HG02840 (cell line): ENCODE measurements around the gene AGPAT3.
"Not testable (repeated sequence)": the region's sequence is repeated elsewhere in the genome, so short reads cannot be mapped to it uniquely, and the experiment has no call there.

Experiments used
- ATAC-seq: cut with Tn5 transposase; IDR thresholded peaks from one replicate; pipeline ENCODE4 v1.9.1; 2021; ENCODE audit warnings: mild to moderate bottlenecking, moderate library complexity, moderate number of reproducible peaks; ENCODE audit not compliant: unreplicated experiment, low FRiP score

Gene AGPAT3

DNA sequence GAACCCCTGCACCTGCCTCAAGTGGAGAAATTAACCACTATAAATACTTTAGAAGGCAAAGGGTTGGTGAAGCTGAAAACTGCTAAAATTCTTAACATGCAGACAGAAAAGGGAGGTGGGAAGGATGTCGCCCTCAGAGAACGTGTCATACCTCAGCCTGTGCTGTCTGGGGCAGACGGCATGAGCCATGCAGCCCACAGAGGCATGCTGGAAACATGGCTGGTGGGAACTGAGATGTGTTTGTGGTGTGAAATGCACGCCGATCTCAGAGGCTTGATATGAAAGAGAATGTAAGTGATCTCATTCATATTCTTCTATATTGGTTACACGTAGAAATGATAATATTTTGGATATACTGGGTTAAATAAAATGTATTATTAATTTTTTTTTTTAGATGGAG is 16.3 kb downstream of the AGPAT3 start:
- no peak for ATAC-seq

GRCh38 chr21:43881935-43882334 is 16.9 kb downstream of the AGPAT3 start:
- ATAC-seq, result no peak

DNA sequence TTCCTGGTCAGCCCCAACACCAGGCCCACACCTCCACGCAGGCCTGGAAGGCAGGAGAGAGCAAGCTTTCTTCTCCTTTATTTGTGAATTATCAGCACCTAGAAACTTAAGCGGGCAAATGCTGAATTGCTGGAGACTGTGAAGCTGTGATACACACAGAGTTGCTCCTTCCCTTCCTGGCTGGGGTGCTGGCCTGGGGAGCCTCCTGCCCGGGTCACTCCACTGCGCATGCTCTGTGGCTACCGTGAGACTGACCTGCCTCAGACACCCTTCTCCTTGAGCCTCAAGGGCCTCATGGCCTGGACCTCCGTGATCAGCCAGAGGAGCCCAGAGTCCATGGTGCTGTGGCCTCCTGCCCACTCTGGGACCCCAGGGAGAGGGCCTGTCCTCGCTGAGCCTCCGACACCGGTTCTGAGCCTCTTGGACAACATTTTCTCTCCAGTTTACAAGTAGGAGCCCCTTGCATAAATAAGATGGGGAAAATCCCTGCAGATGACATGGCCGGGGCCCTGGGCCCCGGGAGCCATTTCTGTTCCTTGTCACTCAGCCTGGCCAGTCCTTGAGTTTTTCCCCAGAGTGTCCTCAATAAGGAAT is 18.0 kb downstream of the AGPAT3 start:
- no peak for ATAC-seq

- no peak for ATAC-seq
Observed at GRCh38 chr21:43884012-43884860, 19.2 kb downstream of the AGPAT3 start.

GRCh38 chr21:43884861-43885417 is 19.9 kb downstream of the AGPAT3 start:
- ATAC-seq, result no peak

DNA sequence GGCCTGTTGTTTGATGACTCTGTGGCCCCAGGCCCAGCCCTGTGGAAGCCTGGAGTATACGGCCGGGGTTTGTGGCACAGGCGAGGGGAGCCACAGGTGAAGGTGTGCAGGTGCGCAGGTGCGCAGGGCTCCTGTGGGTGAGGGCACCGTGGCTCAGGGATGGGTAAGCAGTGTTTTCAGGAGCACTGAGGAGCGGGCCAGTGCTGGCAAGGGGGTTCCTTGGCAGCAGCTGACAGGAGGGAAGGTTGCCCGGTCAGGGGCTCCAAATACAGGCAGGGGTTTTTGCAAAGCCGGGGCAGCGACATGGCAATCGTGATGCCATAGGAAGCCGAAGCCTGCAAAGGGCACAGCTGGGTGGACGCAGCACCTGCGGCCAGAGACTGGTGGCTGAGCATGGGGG is 20.7 kb downstream of the AGPAT3 start:
- no peak for ATAC-seq

DNA sequence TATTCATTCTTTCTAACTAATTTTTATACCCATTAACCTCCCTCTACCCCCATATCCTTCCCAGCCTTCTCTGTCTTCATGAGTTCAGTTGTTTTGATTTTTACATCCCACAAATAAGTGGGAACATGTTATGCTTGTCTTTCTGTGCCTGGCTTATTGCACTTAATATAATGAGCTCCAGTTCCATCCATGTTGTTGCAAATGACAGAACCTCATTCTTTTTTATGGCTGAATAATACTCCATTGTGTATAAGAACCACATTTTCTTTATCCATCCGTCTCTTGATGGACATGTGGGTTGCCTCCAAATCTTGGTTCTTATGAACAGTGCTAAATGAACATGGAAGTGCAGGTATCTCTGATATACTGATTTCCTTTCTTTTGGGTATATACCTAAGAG is 21.5 kb downstream of the AGPAT3 start:
- no peak for ATAC-seq

GRCh38 chr21:43889069-43889468 is 24.0 kb downstream of the AGPAT3 start:
- ATAC-seq, result no peak

GRCh38 chr21:43890042-43890441 is 25.0 kb downstream of the AGPAT3 start:
- ATAC-seq, result no peak

GRCh38 chr21:43892334-43892733 is 27.3 kb downstream of the AGPAT3 start:
- no peak for ATAC-seq

DNA sequence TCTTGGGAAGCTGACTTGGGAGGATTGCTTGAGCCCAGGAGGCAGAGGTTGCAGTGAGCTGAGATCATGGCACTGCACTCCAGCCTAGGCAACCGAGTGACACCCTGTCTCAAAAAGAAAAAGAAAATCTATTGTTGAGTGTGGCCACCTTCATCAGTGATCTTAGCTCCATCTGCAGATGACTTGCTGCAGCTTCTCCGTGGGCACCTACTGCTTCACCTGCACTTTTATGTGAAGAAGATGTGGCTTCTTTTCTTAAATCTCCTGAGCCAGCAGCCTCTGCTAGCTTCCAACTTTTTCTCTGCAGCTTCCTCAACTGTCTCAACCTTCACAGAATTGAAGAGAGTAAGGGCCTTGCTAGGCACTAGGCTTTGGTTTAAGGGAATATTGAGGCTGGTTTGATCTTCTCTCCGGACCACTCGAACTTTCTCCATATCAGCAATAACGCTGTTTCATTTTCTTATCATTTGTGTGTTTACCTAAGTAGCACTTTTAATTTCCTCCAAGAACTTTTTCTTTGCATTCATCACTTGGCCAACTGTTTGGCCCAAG is 28.0 kb downstream of the AGPAT3 start:
- ATAC-seq, result no peak

- ATAC-seq, result no peak
Observed at GRCh38 chr21:43893536-43894205, 28.6 kb downstream of the AGPAT3 start.

GRCh38 chr21:43894206-43894577 is 29.2 kb downstream of the AGPAT3 start:
- no peak for ATAC-seq

DNA sequence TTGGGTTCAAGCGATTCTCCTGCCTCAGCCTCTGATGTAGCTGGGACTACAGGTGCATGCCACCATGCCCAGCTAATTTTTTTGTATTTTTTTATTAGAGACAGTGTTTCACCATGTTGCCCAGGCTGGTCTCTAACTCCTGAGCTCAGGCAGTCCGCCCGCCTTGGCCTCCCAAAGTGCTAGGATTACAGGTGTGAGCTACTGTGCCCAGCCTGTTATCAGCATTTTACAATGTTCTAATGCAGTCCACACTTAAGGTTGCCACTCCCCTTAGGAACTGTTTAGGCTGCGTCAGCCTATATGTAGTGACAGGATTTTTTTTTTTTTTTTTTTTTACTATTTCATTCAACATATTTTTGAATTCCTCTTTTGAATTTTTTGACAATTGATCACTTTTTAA is 30.2 kb downstream of the AGPAT3 start:
- no peak for ATAC-seq

DNA sequence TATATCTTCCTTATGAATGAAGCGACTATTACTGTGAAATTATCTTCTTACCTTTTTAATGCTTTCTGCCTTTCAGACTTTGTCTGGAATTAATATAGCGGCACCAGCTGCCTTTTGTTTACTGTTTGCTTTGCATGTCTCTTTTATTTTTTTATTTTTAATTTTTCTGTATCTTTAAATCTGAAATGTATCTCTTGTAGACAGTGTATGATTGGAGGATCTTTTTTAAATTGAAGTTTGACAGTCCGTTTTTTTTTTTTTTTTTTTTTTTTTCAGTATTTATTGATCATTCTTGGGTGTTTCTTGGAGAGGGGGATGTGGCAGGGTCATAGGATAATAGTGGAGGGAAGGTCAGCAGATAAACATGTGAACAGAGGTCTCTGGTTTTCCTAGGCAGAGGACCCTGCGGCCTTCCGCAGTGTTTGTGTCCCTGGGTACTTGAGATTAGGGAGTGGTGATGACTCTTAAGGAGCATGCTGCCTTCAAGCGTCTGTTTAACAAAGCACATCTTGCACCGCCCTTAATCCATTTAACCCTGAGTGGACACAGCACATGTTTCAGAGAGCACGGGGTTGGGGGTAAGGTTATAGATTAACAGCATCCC is 31.8 kb downstream of the AGPAT3 start:
- ATAC-seq, result not testable (repeated sequence)

- no peak for ATAC-seq
Observed at GRCh38 chr21:43899307-43900077, 34.5 kb downstream of the AGPAT3 start.

DNA sequence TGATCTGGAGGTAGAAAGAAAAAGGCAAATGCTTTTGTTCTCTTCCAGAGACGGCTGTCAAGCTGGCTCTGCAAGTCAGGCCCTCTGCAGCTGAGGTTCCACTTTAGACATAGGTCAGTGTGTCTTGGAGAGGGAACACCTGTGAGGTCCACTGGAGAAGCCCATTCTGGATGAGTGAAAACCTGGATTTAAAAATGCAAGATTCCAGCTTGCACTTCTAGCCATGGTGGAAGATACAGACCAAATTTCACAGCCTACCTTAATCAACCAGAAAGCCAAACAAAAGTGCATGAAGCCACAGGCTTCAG is 35.0 kb downstream of the AGPAT3 start:
- ATAC-seq, result no peak

DNA sequence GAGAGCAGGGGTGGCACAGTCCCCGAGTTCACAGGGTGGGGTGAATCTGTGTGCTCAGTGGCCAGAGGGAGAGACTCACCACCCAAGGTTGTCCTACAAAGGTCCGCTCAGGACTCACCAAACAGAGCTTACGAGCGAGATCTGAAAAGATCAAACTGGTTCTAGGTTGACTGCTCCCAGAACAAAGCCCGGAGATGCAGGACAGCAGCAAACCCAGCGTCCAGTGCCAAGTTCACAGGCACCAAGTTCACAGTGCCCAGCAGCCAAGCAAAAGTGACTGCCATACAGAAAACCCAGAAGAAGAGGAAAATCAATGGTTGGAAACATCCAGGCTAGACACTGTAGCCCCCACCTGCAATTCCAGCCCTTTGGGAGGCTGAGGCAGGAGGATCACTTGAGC is 35.7 kb downstream of the AGPAT3 start:
- ATAC-seq, result no peak

DNA sequence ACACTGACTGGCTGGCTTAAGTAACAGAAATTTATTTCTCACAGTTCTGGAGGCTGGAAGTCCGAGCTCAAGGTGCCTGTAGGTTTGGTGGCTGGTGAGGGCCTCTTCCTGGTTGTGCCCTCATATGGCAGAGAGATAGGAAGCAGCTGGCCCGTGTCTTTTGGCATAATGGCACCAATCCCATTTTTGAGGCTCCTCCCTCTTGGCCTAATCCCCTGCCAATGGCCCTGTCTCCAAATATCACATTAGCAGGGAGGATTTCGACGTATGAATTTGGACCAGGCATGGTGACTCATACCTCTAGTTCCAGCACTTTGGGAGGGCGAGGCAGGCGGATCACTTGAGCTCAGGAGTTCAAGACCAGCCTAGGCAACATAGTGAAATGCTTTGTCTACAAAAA is 37.4 kb downstream of the AGPAT3 start:
- ATAC-seq, result no peak

DNA sequence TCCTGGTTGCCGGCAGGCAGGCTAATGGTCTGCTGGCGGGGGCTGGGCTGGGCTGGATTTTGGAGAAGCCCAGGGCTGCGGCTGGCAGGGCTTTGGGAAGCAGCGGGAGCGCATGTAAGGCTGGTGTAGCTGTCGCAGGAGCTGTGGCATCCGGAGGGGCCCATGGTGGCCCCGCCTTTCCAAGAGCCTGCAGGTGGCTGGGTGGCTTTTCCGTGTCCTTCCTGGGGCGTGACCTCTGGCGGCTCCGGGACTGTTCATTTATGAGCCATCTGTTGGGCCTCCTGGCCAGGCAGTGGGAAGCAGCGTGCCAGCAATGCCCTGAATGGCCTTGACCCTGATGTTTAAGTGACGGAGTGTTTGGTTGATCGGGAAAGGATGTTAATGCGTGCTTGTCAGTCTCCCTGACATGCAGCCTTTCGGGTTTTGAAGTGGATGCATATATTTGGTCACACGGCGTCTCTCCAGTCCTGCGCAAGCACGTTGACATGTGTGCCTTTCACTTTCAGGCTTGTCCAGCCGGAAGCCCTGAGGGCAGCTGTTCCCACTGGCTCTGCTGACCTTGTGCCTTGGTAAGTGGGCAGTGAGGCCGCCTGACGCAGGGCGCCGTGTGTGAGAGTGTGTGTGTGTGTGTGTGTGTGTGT is 38.5 kb downstream of the AGPAT3 start:
- ATAC-seq, result no peak
